ENCODE measurements around the gene PTPN12.
"Not testable (repeated sequence)": the region's sequence is repeated elsewhere in the genome, so short reads cannot be mapped to it uniquely, and the experiment has no call there.

Gene PTPN12

DNA sequence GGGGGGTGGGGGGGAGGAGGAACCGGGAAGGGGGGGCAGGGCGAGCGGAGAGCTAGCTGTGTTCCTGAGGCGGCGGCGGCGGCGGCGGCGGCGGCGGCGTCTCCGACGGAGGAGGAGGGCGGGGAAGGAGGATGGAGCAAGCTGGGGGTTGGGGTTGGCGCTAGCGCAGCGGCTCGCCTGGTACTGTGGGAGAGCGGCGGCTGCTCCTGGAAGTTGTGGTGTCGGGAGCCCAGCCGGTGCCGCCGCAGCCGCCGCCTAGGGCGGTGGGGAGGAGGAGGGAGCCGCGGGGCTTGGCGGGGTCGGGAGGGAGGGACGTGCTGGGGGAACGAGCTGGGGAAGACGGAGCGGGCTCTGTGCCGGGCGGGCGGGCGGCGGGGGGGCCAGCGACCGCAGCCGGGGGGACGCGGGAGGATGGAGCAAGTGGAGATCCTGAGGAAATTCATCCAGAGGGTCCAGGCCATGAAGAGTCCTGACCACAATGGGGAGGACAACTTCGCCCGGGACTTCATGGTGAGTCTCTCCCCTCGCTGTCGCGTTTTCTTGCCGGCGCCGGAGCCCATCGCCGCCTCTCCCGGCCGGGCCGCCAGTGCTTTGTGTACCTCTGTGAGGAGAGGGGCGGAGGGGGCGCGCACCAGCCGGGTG, at the start of gene PTPN12:
PTPN12 (plus strand) TSS at position 160 of the 642 bp plus-strand sequence; CDS start at position 412, 252 bp downstream.
- peak within 1 kb of the TSS; percentile 97 to 99 for H3K27ac ChIP-seq (ENCODE audit: low read depth in 2 of 2, low read length in 2 of 2)
- H3K9ac ChIP-seq (ENCODE audit: low read depth in 1 of 2, low read length in 2 of 2) = peak within 1 kb of the TSS; percentile 95 to 99
- peak within 1 kb of the TSS; percentile 99 for H3K4me3 ChIP-seq (ENCODE audit: low read length in 2 of 2)
- no peaks in the 10 kb centered on the region for H3K9me3 ChIP-seq (ENCODE audit: control insufficient read depth in 2 of 2, low read length in 2 of 2)
- H3K27me3 ChIP-seq (ENCODE audit: control insufficient read depth in 2 of 2, insufficient read depth in 2 of 2, low read length in 2 of 2) = no peaks in the 10 kb centered on the region
- H3K4me1 ChIP-seq (ENCODE audit: control insufficient read depth in 2 of 2, insufficient read depth in 2 of 2, low read length in 2 of 2) = peaks cover 3 to 10% of the 10 kb centered on the region in 2 donors
- H3K36me3 ChIP-seq (ENCODE audit: control insufficient read depth in 2 of 2, insufficient read depth in 2 of 2, low read length in 2 of 2) = no peaks in the 10 kb centered on the region

DNA sequence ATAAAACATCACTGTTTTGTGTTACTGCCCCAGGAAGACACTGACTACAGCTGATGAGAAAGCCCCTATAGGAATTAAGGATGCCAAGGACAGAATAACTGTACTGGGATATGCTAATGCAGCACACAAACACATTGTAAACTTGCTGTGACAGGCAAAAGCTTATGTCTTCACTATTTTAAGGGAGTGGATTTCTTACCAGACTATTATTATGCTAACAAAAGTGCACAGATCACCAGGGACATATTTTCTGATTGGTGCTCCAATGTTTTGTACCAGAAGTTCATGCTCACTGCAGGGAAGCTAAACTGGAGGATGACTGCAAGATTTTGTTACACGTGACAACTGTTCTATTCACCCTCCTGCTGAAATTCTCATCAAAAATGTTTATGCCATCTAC, 48.1 kb upstream of the PTPN12 start:
- H3K9ac ChIP-seq (ENCODE audit: low read depth in 1 of 2, low read length in 2 of 2) = no peak overlapping the region
- H3K27ac ChIP-seq (ENCODE audit: low read depth in 2 of 2, low read length in 2 of 2) = no peak overlapping the region
- H3K4me1 ChIP-seq (ENCODE audit: control insufficient read depth in 2 of 2, insufficient read depth in 2 of 2, low read length in 2 of 2) = no peaks in the 10 kb centered on the region
- H3K27me3 ChIP-seq (ENCODE audit: control insufficient read depth in 2 of 2, insufficient read depth in 2 of 2, low read length in 2 of 2) = no peaks in the 10 kb centered on the region
- no peaks in the 10 kb centered on the region for H3K36me3 ChIP-seq (ENCODE audit: control insufficient read depth in 2 of 2, insufficient read depth in 2 of 2, low read length in 2 of 2)
- H3K9me3 ChIP-seq (ENCODE audit: control insufficient read depth in 2 of 2, low read length in 2 of 2) = no peaks in the 10 kb centered on the region
- no peak overlapping the region for H3K4me3 ChIP-seq (ENCODE audit: low read length in 2 of 2)

DNA sequence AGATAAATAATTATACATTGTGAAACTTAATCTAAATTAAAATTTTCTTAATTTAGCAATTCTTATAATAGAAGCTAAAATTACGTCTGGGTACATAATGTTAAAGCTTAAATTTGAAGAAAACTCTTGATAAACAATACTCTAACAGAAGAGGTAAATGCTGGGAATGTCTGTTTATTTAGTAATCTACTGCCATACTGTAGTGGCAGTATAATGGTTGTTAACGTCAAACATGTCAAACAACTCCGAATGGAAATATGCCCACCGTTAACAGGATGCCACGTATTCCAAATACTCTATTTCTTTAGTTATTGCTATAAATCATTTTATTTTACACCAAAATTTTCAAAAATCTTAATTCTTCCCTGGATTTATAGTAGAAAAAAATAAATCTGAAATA, 40.0 kb upstream of the PTPN12 start:
- Histone ChIP-seq H3K9ac (ENCODE audit: low read depth in 1 of 2, low read length in 2 of 2) (no peak overlapping the region), H3K4me3 (ENCODE audit: low read length in 2 of 2) (no peak overlapping the region), H3K9me3 (ENCODE audit: control insufficient read depth in 2 of 2, low read length in 2 of 2) (no peaks in the 10 kb centered on the region), H3K36me3 (ENCODE audit: control insufficient read depth in 2 of 2, insufficient read depth in 2 of 2, low read length in 2 of 2) (no peaks in the 10 kb centered on the region), H3K27ac (ENCODE audit: low read depth in 2 of 2, low read length in 2 of 2) (no peak overlapping the region), H3K27me3 (ENCODE audit: control insufficient read depth in 2 of 2, insufficient read depth in 2 of 2, low read length in 2 of 2) (no peaks in the 10 kb centered on the region), H3K4me1 (ENCODE audit: control insufficient read depth in 2 of 2, insufficient read depth in 2 of 2, low read length in 2 of 2) (no peaks in the 10 kb centered on the region)

DNA sequence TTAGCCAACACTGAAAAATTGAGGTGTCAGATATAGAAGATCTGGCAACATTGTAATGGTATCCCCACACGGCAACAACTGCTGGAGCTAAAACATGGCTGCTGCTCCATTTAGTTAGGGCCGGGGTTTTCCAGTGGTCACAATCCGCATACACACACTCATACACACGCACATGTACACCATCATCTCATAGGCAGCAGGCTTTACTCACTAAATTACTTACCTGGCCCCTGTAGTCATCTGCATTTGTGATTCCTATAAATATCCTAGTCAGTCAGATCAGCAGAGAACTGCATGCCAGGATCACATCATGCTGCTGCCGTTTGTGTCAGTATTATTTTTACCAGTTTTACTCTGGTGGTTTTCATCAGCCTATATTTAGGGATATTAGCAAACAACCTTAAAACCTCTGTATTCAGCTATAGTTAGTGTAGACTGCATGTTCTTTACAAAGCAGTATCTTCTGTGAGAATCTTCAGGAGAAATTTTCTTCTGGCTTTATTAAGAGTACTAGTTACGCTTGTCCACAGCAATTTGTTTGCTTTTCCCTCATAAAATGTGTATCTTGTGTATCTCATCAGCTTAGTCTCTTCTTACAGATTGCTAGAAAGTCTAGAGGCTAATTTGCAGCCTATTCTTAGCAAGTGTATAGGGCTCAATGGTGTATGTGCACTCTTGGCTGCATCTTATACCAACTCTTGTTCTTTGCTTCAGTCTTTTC, 38.3 kb upstream of the PTPN12 start:
- H3K9me3 ChIP-seq (ENCODE audit: control insufficient read depth in 2 of 2, low read length in 2 of 2) = no peaks in the 10 kb centered on the region
- no peaks in the 10 kb centered on the region for H3K4me1 ChIP-seq (ENCODE audit: control insufficient read depth in 2 of 2, insufficient read depth in 2 of 2, low read length in 2 of 2)
- H3K36me3 ChIP-seq (ENCODE audit: control insufficient read depth in 2 of 2, insufficient read depth in 2 of 2, low read length in 2 of 2) = no peaks in the 10 kb centered on the region
- no peaks in the 10 kb centered on the region for H3K27me3 ChIP-seq (ENCODE audit: control insufficient read depth in 2 of 2, insufficient read depth in 2 of 2, low read length in 2 of 2)
- no peak overlapping the region for H3K27ac ChIP-seq (ENCODE audit: low read depth in 2 of 2, low read length in 2 of 2)
- H3K4me3 ChIP-seq (ENCODE audit: low read length in 2 of 2) = no peak overlapping the region
- H3K9ac ChIP-seq (ENCODE audit: low read depth in 1 of 2, low read length in 2 of 2) = no peak overlapping the region

DNA sequence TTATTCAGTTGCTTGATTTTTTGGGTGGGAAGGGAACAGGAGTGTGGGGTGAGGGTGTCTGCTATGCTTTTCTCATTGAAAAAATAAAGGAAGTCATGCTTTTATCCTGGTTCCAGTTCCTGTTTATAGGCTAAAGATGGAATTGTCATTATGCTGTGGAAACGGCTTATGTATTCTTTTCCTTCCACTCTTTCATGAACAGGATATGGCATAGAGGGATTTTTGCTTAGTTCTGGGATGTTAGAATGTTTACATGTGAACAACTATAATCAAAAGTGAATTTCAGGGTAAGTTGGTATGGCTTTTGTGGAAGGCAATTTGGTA, 35.9 kb upstream of the PTPN12 start:
- Histone ChIP-seq H3K27ac (ENCODE audit: low read depth in 2 of 2, low read length in 2 of 2) (no peak overlapping the region), H3K9ac (ENCODE audit: low read depth in 1 of 2, low read length in 2 of 2) (no peak overlapping the region), H3K27me3 (ENCODE audit: control insufficient read depth in 2 of 2, insufficient read depth in 2 of 2, low read length in 2 of 2) (no peaks in the 10 kb centered on the region), H3K4me3 (ENCODE audit: low read length in 2 of 2) (no peak overlapping the region), H3K4me1 (ENCODE audit: control insufficient read depth in 2 of 2, insufficient read depth in 2 of 2, low read length in 2 of 2) (no peaks in the 10 kb centered on the region), H3K36me3 (ENCODE audit: control insufficient read depth in 2 of 2, insufficient read depth in 2 of 2, low read length in 2 of 2) (no peaks in the 10 kb centered on the region), H3K9me3 (ENCODE audit: control insufficient read depth in 2 of 2, low read length in 2 of 2) (no peaks in the 10 kb centered on the region)

DNA sequence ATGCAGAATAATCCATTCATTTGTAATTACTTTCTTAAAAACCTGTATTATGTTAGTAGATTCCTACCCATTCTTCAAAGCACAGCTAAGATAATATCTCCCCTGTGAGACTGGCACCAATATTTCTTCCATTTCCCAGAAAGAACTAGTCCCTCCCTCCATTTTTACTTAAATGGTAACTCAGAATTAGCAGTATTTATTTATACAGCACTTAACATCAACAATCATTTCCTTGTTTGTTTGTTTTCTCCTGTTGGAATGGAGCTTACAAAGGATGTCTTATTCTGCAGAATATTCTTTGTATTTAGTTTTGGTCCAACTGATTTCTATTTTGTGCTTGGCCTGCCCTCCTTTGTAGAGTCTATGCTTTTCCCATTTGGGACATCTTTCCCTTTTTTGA, 32.1 kb upstream of the PTPN12 start:
- Histone ChIP-seq H3K36me3 (ENCODE audit: control insufficient read depth in 2 of 2, insufficient read depth in 2 of 2, low read length in 2 of 2) (no peaks in the 10 kb centered on the region), H3K4me3 (ENCODE audit: low read length in 2 of 2) (no peak overlapping the region), H3K9me3 (ENCODE audit: control insufficient read depth in 2 of 2, low read length in 2 of 2) (no peaks in the 10 kb centered on the region), H3K4me1 (ENCODE audit: control insufficient read depth in 2 of 2, insufficient read depth in 2 of 2, low read length in 2 of 2) (no peaks in the 10 kb centered on the region), H3K27me3 (ENCODE audit: control insufficient read depth in 2 of 2, insufficient read depth in 2 of 2, low read length in 2 of 2) (no peaks in the 10 kb centered on the region), H3K9ac (ENCODE audit: low read depth in 1 of 2, low read length in 2 of 2) (no peak overlapping the region), H3K27ac (ENCODE audit: low read depth in 2 of 2, low read length in 2 of 2) (no peak overlapping the region)

DNA sequence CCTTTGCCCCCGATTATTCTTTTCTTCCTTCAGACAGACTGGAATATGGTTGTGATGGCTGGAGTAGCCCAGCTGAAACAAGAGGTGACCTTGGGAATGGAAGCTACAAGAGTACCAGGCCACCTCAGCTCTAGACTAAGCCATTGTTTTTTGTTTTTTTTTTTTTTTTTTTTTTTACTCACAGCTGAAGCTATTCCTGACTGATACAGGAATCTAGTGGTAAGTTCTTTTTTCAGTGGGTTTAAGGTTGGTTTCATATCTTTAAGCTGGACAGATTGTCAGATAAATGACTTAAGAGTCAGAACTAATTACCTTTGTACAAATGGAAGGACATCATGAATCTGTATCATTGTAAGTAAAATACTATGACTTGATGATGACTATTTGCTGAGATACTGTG, 30.2 kb upstream of the PTPN12 start:
- H3K9ac ChIP-seq (ENCODE audit: low read depth in 1 of 2, low read length in 2 of 2) = no peak overlapping the region
- H3K4me1 ChIP-seq (ENCODE audit: control insufficient read depth in 2 of 2, insufficient read depth in 2 of 2, low read length in 2 of 2) = no peaks in the 10 kb centered on the region
- H3K9me3 ChIP-seq (ENCODE audit: control insufficient read depth in 2 of 2, low read length in 2 of 2) = no peaks in the 10 kb centered on the region
- no peaks in the 10 kb centered on the region for H3K27me3 ChIP-seq (ENCODE audit: control insufficient read depth in 2 of 2, insufficient read depth in 2 of 2, low read length in 2 of 2)
- no peak overlapping the region for H3K4me3 ChIP-seq (ENCODE audit: low read length in 2 of 2)
- no peak overlapping the region for H3K27ac ChIP-seq (ENCODE audit: low read depth in 2 of 2, low read length in 2 of 2)
- H3K36me3 ChIP-seq (ENCODE audit: control insufficient read depth in 2 of 2, insufficient read depth in 2 of 2, low read length in 2 of 2) = no peaks in the 10 kb centered on the region

DNA sequence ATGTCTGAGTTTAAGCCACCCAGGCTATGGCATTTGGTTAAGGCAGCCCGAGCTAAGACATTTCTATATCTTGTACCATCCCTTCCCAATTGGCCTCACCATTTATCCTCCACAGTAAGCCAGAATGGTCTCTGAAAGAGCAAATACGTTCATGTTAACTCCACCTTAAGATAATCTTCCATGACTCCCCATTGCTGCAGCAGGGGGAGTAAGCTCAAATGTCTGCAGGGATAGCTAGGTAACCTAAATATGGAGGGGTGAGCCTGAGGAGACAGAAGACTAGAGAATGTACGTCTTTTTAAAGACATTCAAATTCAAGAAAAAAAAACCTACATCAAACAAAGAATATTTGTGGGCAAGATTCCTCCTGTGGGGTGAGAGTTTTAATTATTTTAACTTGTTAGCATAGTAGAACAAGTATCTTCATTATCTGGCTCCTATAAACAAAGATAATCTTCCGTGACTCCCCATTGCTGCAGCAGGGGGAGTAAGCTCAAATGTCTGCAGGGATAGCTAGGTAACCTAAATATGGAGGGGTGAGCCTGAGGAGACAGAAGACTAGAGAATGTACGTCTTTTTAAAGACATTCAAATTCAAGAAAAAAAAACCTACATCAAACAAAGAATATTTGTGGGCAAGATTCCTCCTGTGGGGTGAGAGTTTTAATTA, 24.0 kb upstream of the PTPN12 start:
- H3K27ac ChIP-seq (ENCODE audit: low read depth in 2 of 2, low read length in 2 of 2); H3K4me3 ChIP-seq (ENCODE audit: low read length in 2 of 2); H3K9me3 ChIP-seq (ENCODE audit: control insufficient read depth in 2 of 2, low read length in 2 of 2); H3K4me1 ChIP-seq (ENCODE audit: control insufficient read depth in 2 of 2, insufficient read depth in 2 of 2, low read length in 2 of 2); H3K9ac ChIP-seq (ENCODE audit: low read depth in 1 of 2, low read length in 2 of 2); H3K27me3 ChIP-seq (ENCODE audit: control insufficient read depth in 2 of 2, insufficient read depth in 2 of 2, low read length in 2 of 2); H3K36me3 ChIP-seq (ENCODE audit: control insufficient read depth in 2 of 2, insufficient read depth in 2 of 2, low read length in 2 of 2): not testable (repeated sequence)

DNA sequence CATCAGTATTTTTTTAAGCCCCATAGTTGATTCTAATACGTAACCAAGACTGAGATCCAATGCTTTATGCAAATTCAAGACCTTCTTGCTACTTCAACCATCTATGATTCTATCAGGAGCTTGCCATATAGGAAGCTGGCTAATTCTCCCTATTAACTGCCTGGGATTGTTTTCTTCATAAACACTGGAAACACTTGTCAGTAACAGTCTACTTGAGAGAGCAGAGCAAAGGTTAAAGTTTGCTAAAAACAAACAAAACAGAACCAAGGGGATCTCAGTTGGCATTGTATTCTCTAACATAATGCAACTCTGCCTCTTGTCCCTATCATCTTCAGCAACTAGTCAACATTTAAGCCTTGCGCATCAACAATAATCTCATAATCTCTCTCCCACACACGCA, 21.0 kb upstream of the PTPN12 start:
- Histone ChIP-seq H3K36me3 (ENCODE audit: control insufficient read depth in 2 of 2, insufficient read depth in 2 of 2, low read length in 2 of 2) (no peaks in the 10 kb centered on the region), H3K4me3 (ENCODE audit: low read length in 2 of 2) (no peak overlapping the region), H3K9me3 (ENCODE audit: control insufficient read depth in 2 of 2, low read length in 2 of 2) (no peaks in the 10 kb centered on the region), H3K4me1 (ENCODE audit: control insufficient read depth in 2 of 2, insufficient read depth in 2 of 2, low read length in 2 of 2) (no peaks in the 10 kb centered on the region), H3K9ac (ENCODE audit: low read depth in 1 of 2, low read length in 2 of 2) (no peak overlapping the region), H3K27me3 (ENCODE audit: control insufficient read depth in 2 of 2, insufficient read depth in 2 of 2, low read length in 2 of 2) (no peaks in the 10 kb centered on the region), H3K27ac (ENCODE audit: low read depth in 2 of 2, low read length in 2 of 2) (no peak overlapping the region)

DNA sequence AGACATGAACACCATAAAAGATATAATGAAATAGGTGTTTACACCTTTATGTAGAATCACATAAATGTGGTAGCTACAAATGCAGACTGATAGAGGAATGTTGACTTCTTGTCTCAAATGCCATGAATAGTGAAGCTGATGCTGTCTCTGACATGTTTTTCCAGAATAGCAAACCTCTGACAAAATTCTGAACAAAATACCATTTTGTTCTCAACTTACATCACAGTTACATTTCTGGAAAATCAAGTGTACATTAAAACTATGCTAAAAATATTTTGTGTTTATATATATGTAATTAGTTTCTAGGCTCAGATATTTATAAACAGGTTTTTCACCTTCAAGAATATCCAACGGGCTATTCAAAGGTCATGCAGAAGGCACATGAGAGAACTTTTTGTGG, 16.8 kb upstream of the PTPN12 start:
- H3K4me1 ChIP-seq (ENCODE audit: control insufficient read depth in 2 of 2, insufficient read depth in 2 of 2, low read length in 2 of 2) = no peaks in the 10 kb centered on the region
- H3K9ac ChIP-seq (ENCODE audit: low read depth in 1 of 2, low read length in 2 of 2) = no peak overlapping the region
- no peak overlapping the region for H3K27ac ChIP-seq (ENCODE audit: low read depth in 2 of 2, low read length in 2 of 2)
- no peak overlapping the region for H3K4me3 ChIP-seq (ENCODE audit: low read length in 2 of 2)
- H3K9me3 ChIP-seq (ENCODE audit: control insufficient read depth in 2 of 2, low read length in 2 of 2) = no peaks in the 10 kb centered on the region
- H3K36me3 ChIP-seq (ENCODE audit: control insufficient read depth in 2 of 2, insufficient read depth in 2 of 2, low read length in 2 of 2) = no peaks in the 10 kb centered on the region
- H3K27me3 ChIP-seq (ENCODE audit: control insufficient read depth in 2 of 2, insufficient read depth in 2 of 2, low read length in 2 of 2) = no peaks in the 10 kb centered on the region
